Upper lobe of left lung (tissue), 4 donors: ENCODE data around the gene EFNB1.

Experiments
- POLR2A ChIP-seq, 4 donors: fragments of 450-650 bp; IDR thresholded peaks; one replicate each; pipeline ENCODE4 v1.5.1; 2016 to 2017; ENCODE audit warnings: antibody characterized with exemption in 4 of 4, mild to moderate bottlenecking in 2 of 4
- TF ChIP-seq, protein P1 (sequence below), 6 experiments: fragments of 450-650 bp in 4 of 6; fragments of 200-600 bp in 2 of 6; sonication (generic) in 2 of 6; IDR thresholded peaks; one replicate each; pipeline ENCODE4 v1.5.1; 2016 to 2019; ENCODE audit warnings: antibody characterized with exemption in 6 of 6

DNA sequence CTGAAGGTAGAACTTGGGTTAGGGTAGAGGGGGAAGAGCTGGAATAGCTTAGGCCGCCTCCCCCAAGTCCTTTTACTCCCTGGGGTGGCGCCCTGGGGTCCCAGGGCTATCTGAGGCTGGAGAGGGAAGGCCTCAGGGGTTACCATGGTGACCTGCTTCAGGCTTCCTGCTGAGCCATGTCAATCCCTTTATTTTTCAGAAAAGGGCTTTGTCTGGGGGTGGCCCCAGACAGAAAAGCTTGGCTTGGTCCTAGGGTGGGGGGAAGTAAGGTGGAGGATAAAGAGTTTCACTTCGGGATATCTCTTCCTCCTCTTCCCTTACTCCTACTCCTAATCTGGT, 6.3 kb downstream of the EFNB1 start:
- TF ChIP-seq, protein P1, sequence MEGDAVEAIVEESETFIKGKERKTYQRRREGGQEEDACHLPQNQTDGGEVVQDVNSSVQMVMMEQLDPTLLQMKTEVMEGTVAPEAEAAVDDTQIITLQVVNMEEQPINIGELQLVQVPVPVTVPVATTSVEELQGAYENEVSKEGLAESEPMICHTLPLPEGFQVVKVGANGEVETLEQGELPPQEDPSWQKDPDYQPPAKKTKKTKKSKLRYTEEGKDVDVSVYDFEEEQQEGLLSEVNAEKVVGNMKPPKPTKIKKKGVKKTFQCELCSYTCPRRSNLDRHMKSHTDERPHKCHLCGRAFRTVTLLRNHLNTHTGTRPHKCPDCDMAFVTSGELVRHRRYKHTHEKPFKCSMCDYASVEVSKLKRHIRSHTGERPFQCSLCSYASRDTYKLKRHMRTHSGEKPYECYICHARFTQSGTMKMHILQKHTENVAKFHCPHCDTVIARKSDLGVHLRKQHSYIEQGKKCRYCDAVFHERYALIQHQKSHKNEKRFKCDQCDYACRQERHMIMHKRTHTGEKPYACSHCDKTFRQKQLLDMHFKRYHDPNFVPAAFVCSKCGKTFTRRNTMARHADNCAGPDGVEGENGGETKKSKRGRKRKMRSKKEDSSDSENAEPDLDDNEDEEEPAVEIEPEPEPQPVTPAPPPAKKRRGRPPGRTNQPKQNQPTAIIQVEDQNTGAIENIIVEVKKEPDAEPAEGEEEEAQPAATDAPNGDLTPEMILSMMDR (IDR thresholded peaks at IDR 0.05), result no peak
- TF ChIP-seq POLR2A (IDR thresholded peaks at IDR 0.05), result no peak
